ENCODE results near the gene CCL8.

- TF ChIP-seq CTCF (IDR thresholded peaks at IDR 0.05), result no peak
- TF ChIP-seq POLR2A (IDR thresholded peaks at IDR 0.05), result no peak
- TF ChIP-seq POLR2AphosphoS5 (IDR thresholded peaks at IDR 0.05), result no peak
- TF ChIP-seq EP300 (IDR thresholded peaks at IDR 0.05), result no peak
These were observed 31.9 kb downstream of the CCL8 start for GRCh38 chr17:34351096-34351495.

Measured in stomach (tissue), 4 donors.